Measurements from ENCODE around the gene SLC22A16.

SLC22A16 gene

DNA sequence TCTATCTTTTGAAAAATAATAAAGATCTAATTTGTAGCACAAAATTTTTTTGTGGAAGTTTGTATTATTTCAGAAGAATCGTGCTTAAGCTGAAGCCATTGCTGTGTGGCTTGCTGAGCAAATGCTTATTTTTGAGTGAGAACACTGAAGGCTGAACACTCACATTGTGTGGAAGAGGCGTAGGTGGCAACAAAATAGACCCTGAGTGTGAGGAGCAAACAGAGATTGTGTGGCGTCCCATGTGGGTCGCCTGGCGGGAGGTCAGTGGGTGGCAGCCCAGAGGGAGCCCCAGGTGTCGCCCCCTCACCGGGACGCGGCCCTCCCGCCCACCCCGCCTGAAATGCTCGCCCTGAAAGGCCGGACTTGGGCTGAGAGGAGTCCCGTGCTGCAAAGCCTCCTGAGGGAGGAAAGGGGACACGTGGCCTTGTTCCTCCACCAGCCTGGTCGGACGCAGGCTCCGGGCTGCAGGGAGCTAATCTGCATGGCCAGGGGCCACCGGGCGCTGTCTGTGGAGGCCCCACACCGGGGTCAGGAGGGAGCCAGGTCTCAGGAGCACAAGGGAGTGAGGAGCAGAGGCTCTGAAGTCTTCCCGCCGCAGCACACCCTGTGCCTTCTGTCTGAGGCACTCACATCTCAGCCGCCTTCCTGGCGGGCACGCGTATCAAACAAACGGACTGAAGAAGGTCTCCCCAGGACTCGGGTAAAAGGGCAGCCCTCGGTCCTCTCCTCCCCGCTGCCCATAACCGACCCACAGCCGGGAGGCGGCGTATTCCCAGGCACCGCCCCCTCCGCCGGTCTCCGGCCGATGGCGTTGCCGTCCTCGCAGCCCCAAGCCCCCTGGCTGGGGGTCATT is 77.0 kb downstream of the SLC22A16 start:
- DNase-seq = no peak

DNA sequence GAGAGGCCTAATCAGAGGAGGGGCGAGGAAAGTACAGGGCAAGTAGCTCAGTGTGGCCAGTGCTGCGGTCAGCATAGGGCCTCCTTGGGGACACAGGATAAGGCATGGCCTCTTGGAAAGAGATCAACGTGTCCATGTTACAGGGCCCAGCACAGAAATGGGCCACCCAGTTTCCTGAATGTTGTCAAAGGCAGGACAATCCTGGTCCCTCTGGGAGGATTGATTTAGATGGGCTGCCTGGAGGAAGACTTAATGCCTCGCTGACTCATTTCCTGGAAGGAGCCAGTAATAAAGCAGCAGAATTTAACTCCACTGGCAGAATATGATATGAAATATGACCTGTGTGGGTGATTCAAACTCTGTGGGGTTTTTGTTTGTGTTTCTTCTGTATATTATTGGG is 77.6 kb downstream of the SLC22A16 start:
- no peak for DNase-seq

DNA sequence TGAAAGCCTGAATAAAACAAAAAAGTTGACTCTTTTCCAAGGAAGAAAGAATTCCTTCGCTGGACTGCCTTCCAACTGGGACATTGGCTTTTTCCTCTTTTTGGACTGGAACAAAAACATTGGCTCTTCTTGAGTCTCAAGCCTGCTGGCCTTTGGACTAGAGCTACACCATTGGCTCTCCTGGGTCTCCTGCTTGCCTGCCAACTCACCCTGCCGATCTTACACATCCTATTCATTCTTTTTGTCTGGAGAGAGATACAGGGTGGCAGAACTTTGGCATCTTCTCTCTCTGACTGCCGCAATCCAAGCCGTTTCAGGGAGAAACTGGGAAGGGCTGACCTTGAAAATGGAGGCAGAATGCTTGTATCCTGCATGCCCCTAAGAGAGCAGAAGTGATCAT is 81.2 kb downstream of the SLC22A16 start:
- no peak for DNase-seq

DNA sequence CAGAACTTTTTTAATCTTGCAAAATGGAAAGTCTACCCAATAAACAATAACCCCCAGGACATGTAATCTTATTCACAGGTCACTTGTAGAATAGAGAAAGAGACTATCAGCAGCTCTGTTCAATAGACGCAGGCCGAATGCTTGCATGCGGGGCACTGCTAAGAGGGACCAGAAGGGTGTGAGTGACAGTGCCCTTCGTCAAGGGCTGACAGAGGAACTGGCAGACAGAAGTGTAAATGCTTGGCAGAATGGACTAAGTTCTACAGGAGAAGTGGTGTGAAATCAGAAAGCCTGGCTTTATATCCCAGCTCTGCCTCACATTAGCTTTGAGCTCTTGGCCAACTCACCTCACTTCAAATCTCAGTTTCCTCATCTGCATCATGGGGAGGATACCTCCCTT is 82.0 kb downstream of the SLC22A16 start:
- no peak for DNase-seq

DNA sequence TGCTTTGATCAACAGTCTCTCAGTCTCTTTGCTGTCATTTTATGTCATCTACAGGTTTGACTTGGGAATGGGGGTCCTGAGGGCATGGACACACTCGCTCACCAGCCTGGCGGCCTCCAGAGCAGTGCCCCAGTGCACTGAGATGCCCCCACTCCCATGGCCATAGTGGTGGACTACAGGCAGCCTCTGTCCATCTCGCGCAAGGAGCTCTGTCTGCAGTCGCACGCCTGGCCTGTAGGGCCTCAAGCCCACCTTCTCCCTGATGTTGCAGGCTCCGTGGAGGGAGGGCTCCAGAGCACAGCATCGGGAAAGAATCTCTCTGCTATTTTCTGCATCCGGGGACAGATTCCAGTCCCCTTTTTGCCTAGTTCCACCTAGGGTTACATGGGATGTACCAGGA is 83.7 kb downstream of the SLC22A16 start:
- DNase-seq = no peak

DNA sequence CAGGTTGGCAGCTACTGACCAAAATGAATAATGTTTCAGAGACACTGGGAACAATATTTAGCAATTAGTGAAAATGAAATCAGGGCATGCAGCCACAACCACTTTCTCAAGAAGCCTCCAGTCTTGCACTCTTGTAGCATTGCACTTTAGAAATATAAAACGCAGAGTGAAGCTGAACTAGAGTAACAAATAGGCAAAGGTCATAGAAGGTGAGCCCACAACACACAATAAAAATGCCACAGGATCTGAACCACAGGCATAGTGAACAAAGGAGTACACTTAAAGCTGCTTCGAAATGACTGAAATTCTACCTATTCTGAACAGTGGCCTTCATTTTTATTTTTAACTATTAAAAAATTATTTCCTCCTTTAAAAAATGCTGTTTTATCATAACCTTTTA is 86.0 kb downstream of the SLC22A16 start:
- no peak for DNase-seq

DNA sequence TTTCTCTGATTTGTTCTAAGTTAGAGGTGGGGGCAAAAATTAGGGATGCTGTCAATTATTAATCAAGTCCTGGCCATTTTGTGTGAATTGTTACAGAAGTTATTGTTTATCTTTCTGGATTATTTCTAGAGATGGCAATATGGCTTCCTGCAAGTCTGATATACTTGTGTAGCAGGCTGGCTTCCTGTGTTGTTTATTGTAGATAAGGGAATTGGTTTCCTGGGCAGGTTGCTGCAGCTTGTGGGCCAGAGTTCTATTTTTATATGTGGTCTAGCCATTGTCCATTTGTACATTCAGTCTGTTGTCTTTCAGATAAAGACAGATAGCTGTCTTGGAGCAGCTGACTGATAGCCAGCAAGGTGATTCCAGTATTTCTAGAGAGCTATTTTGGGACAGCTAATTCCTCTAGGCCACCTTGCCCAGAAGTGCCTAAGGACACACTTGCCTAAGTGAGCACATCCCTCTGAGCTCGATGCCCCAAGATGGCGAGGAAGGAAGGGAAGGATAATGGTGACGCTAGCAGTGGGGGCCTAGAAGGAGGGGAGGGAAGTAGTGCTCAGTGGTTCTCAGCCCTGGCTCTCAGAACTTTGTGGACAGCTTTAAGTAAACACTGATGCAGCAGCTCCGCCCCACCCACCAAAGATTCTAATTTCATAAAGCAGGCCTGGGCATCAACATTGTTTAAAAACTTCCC is 86.6 kb downstream of the SLC22A16 start:
- no peak for DNase-seq

DNA sequence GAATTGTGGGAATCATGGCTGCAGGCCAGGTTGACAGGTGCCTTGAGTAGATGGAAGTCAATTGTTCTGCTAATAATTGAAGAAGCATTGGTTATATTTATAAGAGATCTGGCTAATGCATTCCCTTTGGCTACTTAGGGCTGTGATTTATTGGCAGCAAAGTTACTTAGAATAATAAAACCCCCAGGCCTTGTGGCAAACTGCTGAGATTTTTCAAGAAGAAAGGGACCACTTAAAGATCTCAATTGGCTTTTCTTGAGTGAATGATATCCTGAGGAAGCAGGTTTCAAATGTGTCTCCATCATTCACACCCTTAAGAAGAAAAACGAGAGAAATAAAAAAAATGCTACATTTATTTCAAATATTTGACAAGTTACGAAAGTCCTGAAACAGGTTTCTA is 88.4 kb downstream of the SLC22A16 start:
- DNase-seq = no peak

DNA sequence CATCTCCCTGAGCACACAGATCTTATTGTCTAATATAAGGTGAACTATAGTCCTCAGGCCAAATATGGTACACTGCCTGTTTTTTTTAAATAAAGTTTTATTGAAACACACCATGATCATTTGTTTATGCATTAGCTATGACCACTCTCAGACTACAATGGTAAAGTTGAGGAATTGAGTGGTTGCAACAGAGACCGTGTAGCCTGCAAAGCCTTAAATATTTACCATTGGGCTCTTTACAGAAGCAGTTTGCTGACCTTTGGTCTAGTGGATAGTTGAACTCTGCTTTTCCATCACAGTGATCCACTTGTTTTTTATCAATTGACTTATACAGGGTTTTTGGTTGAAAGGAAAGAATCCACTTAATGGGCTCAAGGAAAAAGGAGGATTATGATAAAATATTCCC is 91.0 kb downstream of the SLC22A16 start:
- no peak for DNase-seq

DNA sequence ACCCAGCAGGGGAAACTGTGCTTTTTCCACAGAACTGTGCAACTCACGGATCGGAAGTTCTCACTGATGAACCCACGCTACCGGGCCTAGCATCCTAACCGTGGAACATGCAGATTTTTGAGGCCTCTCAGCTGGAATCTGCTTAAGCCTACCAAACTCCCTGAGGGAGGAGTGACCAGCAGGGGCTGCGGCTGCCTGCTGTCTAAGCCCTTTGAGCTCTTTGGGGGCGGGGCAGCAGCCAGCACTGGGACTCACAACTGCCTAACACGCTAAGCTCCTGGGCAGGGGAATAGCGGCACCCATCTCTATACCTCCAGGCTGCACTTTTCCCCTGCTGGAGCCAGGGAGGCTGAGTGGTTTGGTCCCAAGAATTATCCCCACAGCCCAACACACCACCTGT is 97.9 kb downstream of the SLC22A16 start:
- no peak for DNase-seq
